HepG2 (cell line): Measurements from ENCODE around the gene SHROOM2. TPM values are rescaled to one million over a fixed set of nuclear protein-coding genes. Genes with fewer than 3 reads are reported as not detected.

Experiments used
- ATAC-seq: fragments of 200-7000 bp; cut with Tn5 transposase; 3 replicates; pipeline ENCODE4 v1.9.1; 2020; ENCODE audit warnings: mild to moderate bottlenecking, moderate library complexity
- BruUV-seq: library from RNA; stranded (reverse); fragments of 400-500 nt; replicated peaks from 2 replicates; lab custom pipeline; 2021; lab: Mats Ljungman, UMichigan
- CTCF ChIA-PET: fragments of 300-600 bp; formaldehyde crosslinking; extraction: SDS; loops from one replicate; lab custom pipeline; 2021; ENCODE audit warnings: low total read pairs, inconsistent platforms, low intra/inter-chr PET ratio; lab: Yijun Ruan, JAX
- POLR2A ChIA-PET: fragments of 350-600 bp; sonication (Branson Sonifier 250); formaldehyde crosslinking; loops from one replicate; lab custom pipeline; 2020; ENCODE audit warnings: antibody characterized with exemption, inconsistent platforms; lab: Yijun Ruan, JAX
- DNase-seq: peaks from one replicate; pipeline ENCODE4 v3.0.0-alpha.2; 2015; ENCODE audit warnings: low spot score
- FAIRE-seq: peaks from 3 replicates; lab custom pipeline; 2011; peaks lifted over from hg19 to GRCh38; lab: Jason Lieb, UNC
- H2AFZ ChIP-seq: one replicate; pipeline ENCODE4 v1.6.1; 2011; ENCODE audit warnings: low read length, inconsistent platforms
- H3K27ac ChIP-seq: fragments of 300-600 bp; 3 replicates; pipeline ENCODE4 v1.8.0; 2011; ENCODE audit warnings: mixed run types, mild to moderate bottlenecking, mixed read lengths, low read length, inconsistent platforms; ENCODE audit not compliant: insufficient read depth; ENCODE audit errors: extremely low read length
- H3K27me3 ChIP-seq, 2 experiments: fragments of 200-600 bp in 1 of 2; 2 replicates in 1 of 2; 3 replicates in 1 of 2; pipeline versions ENCODE4 v1.6.0 to v1.8.0; 2011; ENCODE audit warnings: low read length in 2 of 2, mild to moderate bottlenecking in 2 of 2, moderate library complexity in 2 of 2, inconsistent platforms in 1 of 2; ENCODE audit not compliant: insufficient read depth in 2 of 2, control insufficient read depth in 1 of 2
- H3K36me3 ChIP-seq, 2 experiments: fragments of 200-600 bp in 1 of 2; replicated peaks in 1 of 2; 2 replicates in 1 of 2; 3 replicates in 1 of 2; pipeline versions ENCODE4 v1.5.1 to v1.8.0; 2011; ENCODE audit warnings: low read length in 2 of 2, inconsistent platforms in 1 of 2; ENCODE audit not compliant: insufficient read depth in 2 of 2, control insufficient read depth in 1 of 2
- H3K4me1 ChIP-seq: 2 replicates; pipeline ENCODE4 v1.5.1; 2012; ENCODE audit warnings: low read length, inconsistent platforms; ENCODE audit not compliant: insufficient read depth
- H3K4me2 ChIP-seq: 2 replicates; pipeline ENCODE4 v1.6.0; 2011; ENCODE audit warnings: low read depth, low read length, inconsistent platforms
- H3K4me3 ChIP-seq, 3 experiments: fragments of 200-600 bp in 1 of 3; sonication (generic), shearing (Covaris generic) in 1 of 3; replicated peaks in 1 of 3; 2 replicates each; pipeline ENCODE4 v1.5.1; 2011 to 2016; ENCODE audit warnings: low read length in 3 of 3, inconsistent platforms in 2 of 3, low read depth in 2 of 3, mild to moderate bottlenecking in 2 of 3, control low read depth in 1 of 3, mixed read lengths in 1 of 3; ENCODE audit not compliant: insufficient read depth in 1 of 3
- H3K79me2 ChIP-seq: one replicate; pipeline ENCODE4 v1.6.1; 2011; ENCODE audit warnings: low read length, inconsistent platforms; ENCODE audit not compliant: insufficient read depth
- H3K9ac ChIP-seq: 2 replicates; pipeline ENCODE4 v1.6.0; 2011; ENCODE audit warnings: mild to moderate bottlenecking, low read depth, low read length, inconsistent platforms; ENCODE audit not compliant: insufficient read depth
- H3K9me3 ChIP-seq: 2 replicates; pipeline ENCODE4 v1.5.1; 2012; ENCODE audit warnings: mild to moderate bottlenecking, low read length
- H4K20me1 ChIP-seq: 2 replicates; pipeline ENCODE4 v1.6.0; 2011; ENCODE audit warnings: inconsistent platforms, mild to moderate bottlenecking, low read length, moderate library complexity; ENCODE audit not compliant: insufficient read depth
- GRHL1 ChIP-seq: sonication (generic); formaldehyde crosslinking; conservative IDR thresholded peaks from 2 replicates; pipeline ENCODE4 v1.8.0; 2022; ENCODE audit warnings: missing genetic modification reagents
- KMT2A ChIP-seq: sonication (generic); formaldehyde crosslinking; IDR thresholded peaks from 2 replicates; pipeline ENCODE4 v1.4.0; 2020; ENCODE audit warnings: missing genetic modification reagents
- REST ChIP-seq, 2 experiments: IDR thresholded peaks; 2 replicates each; pipeline ENCODE4 v1.6.1; 2011 to 2012; ENCODE audit warnings: low read length in 2 of 2, borderline replicate concordance in 1 of 2, low read depth in 1 of 2, mild to moderate bottlenecking in 1 of 2, moderate library complexity in 1 of 2
- ZBTB44 ChIP-seq: sonication (generic); formaldehyde crosslinking; IDR thresholded peaks from 2 replicates; pipeline ENCODE4 v1.4.0; 2020; ENCODE audit warnings: missing genetic modification reagents
- ZNF749 ChIP-seq: sonication (generic); formaldehyde crosslinking; IDR thresholded peaks from 2 replicates; pipeline ENCODE4 v1.8.0; 2022; ENCODE audit warnings: mild to moderate bottlenecking, missing genetic modification reagents, moderate library complexity, borderline replicate concordance
- WGBS: methylation state at CpG from one replicate; pipeline ENCODE4 v1.1.6; 2017; ENCODE audit warnings: low lambda C conversion rate; 5-methylcytosine and 5-hydroxymethylcytosine counted together
- in situ Hi-C: cut with HindIII; loops from 2 replicates; pipeline ENCODE4 v1.10.0; 2017; ENCODE audit warnings: low pct_unique_long_range_greater_than_20kb; ENCODE audit not compliant: extremely low pct_ligation_motif_present
- intact Hi-C: fragments of 100-400 bp; cut with micrococcal nuclease; formaldehyde crosslinking; loops from one replicate; pipeline ENCODE4 v1.10.0; 2022; ENCODE audit not compliant: unreplicated experiment
- polyA plus RNA-seq, 8 experiments: library from polyadenylated mRNA; depleted of rRNA in 3 of 8; stranded (reverse) in 7 of 8; unstranded in 1 of 8; fragments of >200 nt; fragmentation: Illumina TruSeq in 4 of 8; extraction: Trizol in 4 of 8; gene quantifications; 2 replicates each; pipeline versions ENCODE4 v1.2.1 to v1.2.3, GENCODE V29; 2011 to 2016; ENCODE audit warnings: low read depth in 4 of 8, missing spikeins in 1 of 8, mixed read lengths in 1 of 8; ENCODE audit not compliant: insufficient read depth in 1 of 8
- total RNA-seq, 5 experiments: library from RNA; depleted of rRNA; stranded (reverse); fragments of >200 nt; fragmentation: Illumina TruSeq; extraction: Trizol; gene quantifications; 2 replicates each; pipeline ENCODE4 v1.2.3, GENCODE V29; 2016; ENCODE audit warnings: low read depth in 1 of 5

SHROOM2 gene
- total and polyA plus RNA-seq, 2 of the 13 experiments (the other 11 are each of a cell fraction or from before 2014, with no cell fraction given), result 0.92 to 1.4 TPM

GRCh38 chrX:9829308-9830267 is 43.4 kb downstream of the SHROOM2 start:
- H2AFZ ChIP-seq, result no peak overlapping the region
- intact Hi-C loops (no loop called here), in situ Hi-C loops (no loop called here)
- H3K9ac ChIP-seq, result no peak overlapping the region
- H3K4me3 ChIP-seq, result no peak overlapping the region
- H3K4me1 ChIP-seq, result peaks cover 24% of the 10 kb centered on the region
- ChIA-PET CTCF (no interaction called here), POLR2A (no interaction called here)
- no peaks in the 10 kb centered on the region for H4K20me1 ChIP-seq
- peaks cover 3% of the 10 kb centered on the region for H3K79me2 ChIP-seq
- H3K36me3 ChIP-seq, result no peaks in the 10 kb centered on the region
- BruUV-seq, result no TSS peak
- H3K4me2 ChIP-seq, result no peak overlapping the region
- H3K27me3 ChIP-seq, result no peaks in the 10 kb centered on the region
- H3K9me3 ChIP-seq, result no peaks in the 10 kb centered on the region
- FAIRE-seq (no peak), DNase-seq (no peak), ATAC-seq (no peak)
- no peak overlapping the region for H3K27ac ChIP-seq
- WGBS, result 92% methylated on average over 8 of the region's 14 CpGs
- no peak for TF ChIP-seq ZNF749 (CRISPR knock-in tag)
- TF ChIP-seq KMT2A (CRISPR knock-in tag), result no peak
- TF ChIP-seq REST (IDR thresholded peaks at IDR 0.05; ENCODE audit: borderline replicate concordance in 1 of 2, low read depth in 1 of 2, low read length in 2 of 2), result no peak
- TF ChIP-seq GRHL1 (CRISPR knock-in tag), result no peak
- TF ChIP-seq ZBTB44 (CRISPR knock-in tag), result no peak
